Neural crest cell (in vitro differentiated cells): ENCODE measurements around the gene FLOT2. TPM values are rescaled to one million over a fixed set of nuclear protein-coding genes. Genes with fewer than 3 reads are reported as not detected.
"Not testable (repeated sequence)": the region's sequence is repeated elsewhere in the genome, so short reads cannot be mapped to it uniquely, and the experiment has no call there.

Source experiments
- DNase-seq: peaks from one replicate; pipeline ENCODE4 v3.0.0; 2021; ENCODE audit warnings: low read depth, mixed read lengths, low spot score
- H3K27ac Mint-ChIP-seq: one replicate; pipeline ENCODE4 v1.8.0; 2021; ENCODE audit warnings: mild to moderate bottlenecking, mixed read lengths; ENCODE audit not compliant: unreplicated experiment
- H3K27me3 Mint-ChIP-seq: 2 replicates; pipeline ENCODE4 v1.8.0; 2021; ENCODE audit warnings: low read depth, mild to moderate bottlenecking, mixed read lengths
- H3K36me3 Mint-ChIP-seq: 2 replicates; pipeline ENCODE4 v1.8.0; 2021; ENCODE audit warnings: low read depth, mild to moderate bottlenecking, mixed read lengths
- H3K4me1 Mint-ChIP-seq: 2 replicates; pipeline ENCODE4 v1.8.0; 2021; ENCODE audit warnings: mixed read lengths
- H3K4me3 Mint-ChIP-seq: one replicate; pipeline ENCODE4 v1.8.0; 2021; ENCODE audit warnings: mild to moderate bottlenecking, mixed read lengths
- H3K9me3 Mint-ChIP-seq: 2 replicates; pipeline ENCODE4 v1.8.0; 2021; ENCODE audit warnings: mixed read lengths
- CTCF ChIP-seq: fragments of 200-600 bp; sonication (generic); conservative IDR thresholded peaks from 2 replicates; pipeline ENCODE4 v1.5.0; 2021; ENCODE audit warnings: antibody characterized with exemption, mild to moderate bottlenecking
- microRNA-seq: library from miRNA; unstranded; fragments of <30 nt; microRNA quantifications from one replicate; pipeline ENCODE4, GENCODE V29; 2020
- total RNA-seq: library from RNA; stranded (reverse); gene quantifications from 2 replicates; pipeline ENCODE4 v1.2.1, GENCODE V29; 2021

The FLOT2 gene
- total RNA-seq, 1 donor from 2014 or later, result 133 TPM

- Mint-ChIP-seq H3K4me1 (peaks cover 21% of the 10 kb centered on the region), H3K27me3 (no peaks in the 10 kb centered on the region), H3K9me3 (no peaks in the 10 kb centered on the region), H3K4me3 (peak within 1 kb of the TSS; percentile 97), H3K27ac (peak within 1 kb of the TSS; percentile 97), H3K36me3 (no peaks in the 10 kb centered on the region)
- DNase-seq, result peak; percentile 85
- no peak for TF ChIP-seq CTCF
These were observed 55.1 kb downstream of the FLOT2 start, which contains the start of gene FAM222B for GRCh38 chr17:28842282-28843012. Gene FAM222B (minus strand): TSS chr17:28842790. CDS start chr17:28766667, 76,123 bp downstream.

GRCh38 chr17:28841901-28842281, 55.6 kb downstream of the FLOT2 start:
- H3K4me3 Mint-ChIP-seq, result peak overlapping the region; percentile 97
- H3K4me1 Mint-ChIP-seq, result peaks cover 21% of the 10 kb centered on the region

GRCh38 chr17:28839221-28839620, 58.3 kb downstream of the FLOT2 start:
- no peaks in the 10 kb centered on the region for H3K27me3 Mint-ChIP-seq
- TF ChIP-seq CTCF, result no peak
- no peak overlapping the region for H3K27ac Mint-ChIP-seq
- H3K9me3 Mint-ChIP-seq, result no peaks in the 10 kb centered on the region
- no peak for DNase-seq
- peaks cover 21% of the 10 kb centered on the region for H3K4me1 Mint-ChIP-seq
- no peak overlapping the region for H3K4me3 Mint-ChIP-seq
- peaks cover 3% of the 10 kb centered on the region for H3K36me3 Mint-ChIP-seq

More at GRCh38 chr17:28841901-28842281, 55.6 kb downstream of the FLOT2 start:
- Mint-ChIP-seq H3K27me3 (no peaks in the 10 kb centered on the region), H3K27ac (peak overlapping the region; percentile 97), H3K36me3 (no peaks in the 10 kb centered on the region), H3K9me3 (no peaks in the 10 kb centered on the region)
- TF ChIP-seq CTCF, result no peak
- no peak for DNase-seq

GRCh38 chr17:28836541-28836940, 61.0 kb downstream of the FLOT2 start:
- not testable (repeated sequence) for H3K27me3 Mint-ChIP-seq, DNase-seq, H3K27ac Mint-ChIP-seq, H3K9me3 Mint-ChIP-seq, H3K4me1 Mint-ChIP-seq
- H3K36me3 Mint-ChIP-seq, result peaks cover 11% of the 10 kb centered on the region
- H3K4me3 Mint-ChIP-seq, result peak overlapping the region; percentile 23

- peaks cover 12% of the 10 kb centered on the region for H3K36me3 Mint-ChIP-seq
- no peak overlapping the region for H3K27ac Mint-ChIP-seq
- no peak overlapping the region for H3K4me3 Mint-ChIP-seq
- H3K9me3 Mint-ChIP-seq, result no peaks in the 10 kb centered on the region
- peaks cover 4% of the 10 kb centered on the region for H3K4me1 Mint-ChIP-seq
- no peaks in the 10 kb centered on the region for H3K27me3 Mint-ChIP-seq
- no peak for TF ChIP-seq CTCF
- DNase-seq, result no peak
These were observed 63.1 kb downstream of the FLOT2 start for GRCh38 chr17:28834420-28834819.

Small RNA genes lying within 50 kb of the gene (microRNA-seq; reads per million reads assigned to microRNA genes)
- not detected for gene MIR451B

Other genes with a start within 250 kb of the FLOT2 start
- gene SDF2, start 235.8 kb downstream of the FLOT2 start, total RNA-seq, result 47.4 and 48.2 TPM in 2 replicates
- 70.0 and 72.2 TPM in 2 replicates for gene SUPT6H, start 235.5 kb downstream of the FLOT2 start, total RNA-seq
- gene PROCA1, start 185.8 kb downstream of the FLOT2 start, total RNA-seq, result 11.7 and 12.5 TPM in 2 replicates
- gene RAB34, start 179.9 kb downstream of the FLOT2 start, total RNA-seq, result 83.5 and 87.4 TPM in 2 replicates
- gene RPL23A, start 177.7 kb downstream of the FLOT2 start, total RNA-seq, result 1,750 and 1,862 TPM in 2 replicates
- gene TLCD1, start 171.5 kb downstream of the FLOT2 start, total RNA-seq, result 6.1 and 6.3 TPM in 2 replicates
- 6.2 and 6.3 TPM in 2 replicates for gene NEK8, start 168.9 kb downstream of the FLOT2 start, total RNA-seq
- 163 and 172 TPM in 2 replicates for gene TRAF4, start 153.7 kb downstream of the FLOT2 start, total RNA-seq
- 29.6 and 33.0 TPM in 2 replicates for gene FAM222B, start 54.9 kb downstream of the FLOT2 start, total RNA-seq
- 63.0 and 64.4 TPM in 2 replicates for gene ERAL1, start 42.7 kb downstream of the FLOT2 start, total RNA-seq
- 28.7 and 32.6 TPM in 2 replicates for gene DHRS13, start 5.3 kb upstream of the FLOT2 start, total RNA-seq
- 60.8 and 64.7 TPM in 2 replicates for gene PHF12, start 53.8 kb upstream of the FLOT2 start, total RNA-seq
- 0.30 and 0.72 TPM in 2 replicates for gene SEZ6, start 108.3 kb upstream of the FLOT2 start, total RNA-seq
- 3.3 and 4.1 TPM in 2 replicates for gene PIPOX, start 145.4 kb upstream of the FLOT2 start, total RNA-seq